HCT116 (cell line): Measurements from ENCODE around the gene GPC1. TPM values are rescaled to one million over a fixed set of nuclear protein-coding genes. Genes with fewer than 3 reads are reported as not detected.

Source experiments
- ATAC-seq: fragments of 200-7000 bp; cut with Tn5 transposase; 2 replicates; pipeline ENCODE4 v1.9.1; 2020; ENCODE audit warnings: mild to moderate bottlenecking, moderate library complexity
- BruUV-seq: library from RNA; stranded (reverse); fragments of 400-500 nt; replicated peaks from 2 replicates; lab custom pipeline; 2021; lab: Mats Ljungman, UMichigan
- CTCF ChIA-PET: fragments of 300-600 bp; sonication (Branson Sonifier 250); formaldehyde crosslinking; loops from one replicate; lab custom pipeline; 2021; ENCODE audit warnings: antibody characterized with exemption; lab: Charles Lee
- POLR2A ChIA-PET: fragments of 300-600, 350-600 bp; sonication (Branson Sonifier 250); formaldehyde crosslinking; loops from one replicate; lab custom pipeline; 2021; ENCODE audit warnings: antibody characterized with exemption; lab: Charles Lee
- RAD21 ChIA-PET, 2 experiments: fragments of 300-600 bp; sonication (Branson Sonifier 250); formaldehyde crosslinking; loops; one replicate each; lab custom pipeline; 2023; ENCODE audit warnings: low total read pairs in 2 of 2; ENCODE audit not compliant: uncharacterized antibody in 2 of 2, unreplicated experiment in 2 of 2, low non-redundant PET in 1 of 2; lab: Charles Lee
- DNase-seq: peaks from one replicate; pipeline ENCODE4 v3.0.0-alpha.2; 2010; ENCODE audit warnings: low read depth, low spot score
- H2AFZ ChIP-seq: fragments of 200-600 bp; shearing (Covaris generic), sonication (generic); 2 replicates; pipeline ENCODE4 v1.6.1; 2017; ENCODE audit warnings: low read depth, mixed run types, mixed read lengths, antibody characterized with exemption, low read length; ENCODE audit not compliant: poor library complexity, severe bottlenecking
- H3K27ac ChIP-seq: 2 replicates; pipeline ENCODE4 v1.5.1; 2012; ENCODE audit warnings: low read depth, low read length
- H3K27me3 ChIP-seq: fragments of 200-600 bp; sonication (generic); 2 replicates; pipeline ENCODE4 v1.6.1; 2016; ENCODE audit warnings: mixed run types, low read length, mixed read lengths; ENCODE audit not compliant: insufficient read depth
- H3K36me3 ChIP-seq, 2 experiments: fragments of 200-500 bp in 1 of 2; fragments of 200-600 bp in 1 of 2; sonication (Bioruptor generic) in 1 of 2; sonication (generic) in 1 of 2; 2 replicates each; pipeline versions ENCODE4 v1.5.1 to v1.6.1; 2014 to 2016; ENCODE audit warnings: low read length in 2 of 2, inconsistent platforms in 1 of 2, mixed read lengths in 1 of 2, mixed run types in 1 of 2; ENCODE audit not compliant: insufficient read depth in 2 of 2, control insufficient read depth in 1 of 2
- H3K4me1 ChIP-seq, 2 experiments: fragments of 200-600 bp in 1 of 2; sonication (generic) in 1 of 2; 2 replicates each; pipeline versions ENCODE4 v1.5.1 to v1.6.1; 2012 to 2017; ENCODE audit warnings: low read length in 2 of 2, inconsistent platforms in 1 of 2, mild to moderate bottlenecking in 1 of 2, mixed read lengths in 1 of 2, mixed run types in 1 of 2, moderate library complexity in 1 of 2; ENCODE audit not compliant: insufficient read depth in 2 of 2, control insufficient read depth in 1 of 2
- H3K4me2 ChIP-seq: fragments of 200-600 bp; sonication (generic); 2 replicates; pipeline ENCODE4 v1.6.1; 2017; ENCODE audit warnings: mixed run types, low read length, mixed read lengths
- H3K4me3 ChIP-seq, 2 experiments: fragments of 200-600 bp in 1 of 2; sonication (generic) in 1 of 2; replicated peaks in 1 of 2; 2 replicates each; pipeline ENCODE4 v1.5.1; 2011 to 2016; ENCODE audit warnings: low read length in 2 of 2, control low read depth in 1 of 2, low read depth in 1 of 2, mild to moderate bottlenecking in 1 of 2, mixed read lengths in 1 of 2, mixed run types in 1 of 2
- H3K79me2 ChIP-seq: fragments of 200-600 bp; sonication (generic); 2 replicates; pipeline ENCODE4 v1.6.1; 2017; ENCODE audit warnings: mild to moderate bottlenecking, mixed run types, low read length, moderate library complexity, mixed read lengths; ENCODE audit not compliant: insufficient read depth
- H3K9ac ChIP-seq: fragments of 200-600 bp; sonication (generic); 2 replicates; pipeline ENCODE4 v1.6.1; 2016; ENCODE audit warnings: low read length, mixed read lengths
- H3K9me2 ChIP-seq: fragments of 200-600 bp; sonication (generic), shearing (Covaris generic); 2 replicates; pipeline ENCODE4 v1.6.1; 2017; ENCODE audit warnings: mixed run types, mild to moderate bottlenecking, moderate library complexity; ENCODE audit not compliant: insufficient read depth
- H3K9me3 ChIP-seq, 2 experiments: fragments of 200-500 bp in 1 of 2; fragments of 200-600 bp in 1 of 2; sonication (Bioruptor generic) in 1 of 2; sonication (generic) in 1 of 2; 2 replicates each; pipeline ENCODE4 v1.6.1; 2014 to 2017; ENCODE audit warnings: low read length in 2 of 2, mixed read lengths in 2 of 2, inconsistent platforms in 1 of 2, low read depth in 1 of 2, mild to moderate bottlenecking in 1 of 2, mixed run types in 1 of 2, moderate library complexity in 1 of 2; ENCODE audit not compliant: control insufficient read depth in 1 of 2, insufficient read depth in 1 of 2
- H4K20me1 ChIP-seq: fragments of 200-600 bp; sonication (generic), shearing (Covaris generic); 2 replicates; pipeline ENCODE4 v1.6.1; 2017; ENCODE audit warnings: mixed run types, mild to moderate bottlenecking, moderate library complexity; ENCODE audit not compliant: insufficient read depth
- EGR1 ChIP-seq: IDR thresholded peaks from 2 replicates; pipeline ENCODE4 v1.6.1; 2012; ENCODE audit warnings: low read depth
- ELF1 ChIP-seq: IDR thresholded peaks from 2 replicates; pipeline ENCODE4 v1.6.1; 2012; ENCODE audit warnings: low read depth, borderline replicate concordance
- EZH2phosphoT487 ChIP-seq: fragments of 200-600 bp; IDR thresholded peaks from 2 replicates; pipeline ENCODE4 v1.6.1; 2018; ENCODE audit warnings: antibody characterized with exemption, borderline replicate concordance
- FOSL1 ChIP-seq: IDR thresholded peaks from 2 replicates; pipeline ENCODE4 v1.6.1; 2012; ENCODE audit warnings: low read depth
- JUND ChIP-seq: IDR thresholded peaks from 2 replicates; pipeline ENCODE4 v1.6.1; 2012
- RAD21 ChIP-seq: IDR thresholded peaks from 2 replicates; pipeline ENCODE4 v1.6.1; 2012; ENCODE audit warnings: low read depth, mild to moderate bottlenecking
- SP1 ChIP-seq: IDR thresholded peaks from 2 replicates; pipeline ENCODE4 v1.6.1; 2012; ENCODE audit warnings: low read depth
- TCF7L2 ChIP-seq: IDR thresholded peaks from 2 replicates; pipeline ENCODE4 v1.7.0; 2011; ENCODE audit warnings: borderline replicate concordance, inconsistent platforms; ENCODE audit not compliant: insufficient read depth, insufficient read length; ENCODE audit errors: extremely low read depth
- YY1 ChIP-seq: IDR thresholded peaks from 2 replicates; pipeline ENCODE4 v1.6.1; 2011; ENCODE audit warnings: low read length, low read depth, moderate library complexity, mild to moderate bottlenecking; ENCODE audit not compliant: insufficient replicate concordance; ENCODE audit errors: extremely low read depth
- ZFX ChIP-seq: fragments of 450-650 bp; IDR thresholded peaks from 2 replicates; pipeline ENCODE4 v1.6.1; 2017
- intact Hi-C: fragments of 100-400 bp; cut with micrococcal nuclease; formaldehyde crosslinking; loops from 2 replicates; pipeline ENCODE4 v1.10.0; 2022
- total RNA-seq: library from RNA; stranded (reverse); gene quantifications from one replicate; pipeline ENCODE4 v1.2.1, GENCODE V29; 2021; ENCODE audit not compliant: unreplicated experiment
- TF ChIP-seq, protein P1 (sequence below): IDR thresholded peaks from 2 replicates; pipeline ENCODE4 v1.6.1; 2012
- TF ChIP-seq, protein P2 (sequence below): IDR thresholded peaks from 2 replicates; pipeline ENCODE4 v1.6.1; 2012; ENCODE audit warnings: low read depth

Gene GPC1
- total RNA-seq, 1 experiment from 2014 or later: 79.1 TPM

DNA sequence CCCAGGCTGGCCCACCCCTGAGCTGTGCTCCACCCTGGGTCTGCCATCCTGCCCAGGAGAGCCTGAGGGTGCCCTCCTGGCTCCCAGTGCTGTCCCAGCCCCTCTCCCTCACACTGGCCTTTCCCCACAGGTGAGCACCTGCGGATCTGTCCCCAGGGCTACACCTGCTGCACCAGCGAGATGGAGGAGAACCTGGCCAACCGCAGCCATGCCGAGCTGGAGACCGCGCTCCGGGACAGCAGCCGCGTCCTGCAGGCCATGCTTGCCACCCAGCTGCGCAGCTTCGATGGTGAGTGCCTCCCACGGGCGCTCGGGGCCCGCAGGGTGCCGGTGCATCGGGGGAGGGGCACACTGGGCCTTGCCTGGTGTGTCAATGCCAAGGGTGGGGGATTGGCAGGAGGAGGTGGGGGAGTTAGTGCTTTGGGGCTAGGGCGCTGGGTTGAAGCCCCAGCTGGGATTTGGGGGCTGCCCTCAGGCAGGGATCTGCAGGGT is 23.5 kb downstream of the GPC1 start:
- Histone ChIP-seq H3K27me3 (no peaks in the 10 kb centered on the region), H3K4me1 (peaks cover 0 to 11% of the 10 kb centered on the region in 2 experiments; a peak in 1 of 4 replicates), H3K27ac (no peak overlapping the region), H3K9me3 (no peaks in the 10 kb centered on the region), H3K79me2 (peaks cover 28% of the 10 kb centered on the region; the same call in 1 of the 2 replicates), H3K9ac (no peak overlapping the region), H4K20me1 (no peaks in the 10 kb centered on the region), H3K4me3 (no peak overlapping the region), H3K36me3 (peaks cover 0 to 7% of the 10 kb centered on the region in 2 experiments; a peak in 2 of 4 replicates), H2AFZ (no peak overlapping the region), H3K4me2 (no peak overlapping the region), H3K9me2 (no peaks in the 10 kb centered on the region)
- intact Hi-C loops: no loop called here
- ChIA-PET CTCF (no interaction called here), RAD21 (no interaction called here), POLR2A (no interaction called here)
- TF ChIP-seq ZFX (no peak), TCF7L2 (no peak), RAD21 (no peak), SP1 (no peak), EZH2phosphoT487 (no peak), FOSL1 (no peak), ELF1 (no peak), JUND (no peak), YY1 (no peak), EGR1 (no peak)
- TF ChIP-seq, protein P1, sequence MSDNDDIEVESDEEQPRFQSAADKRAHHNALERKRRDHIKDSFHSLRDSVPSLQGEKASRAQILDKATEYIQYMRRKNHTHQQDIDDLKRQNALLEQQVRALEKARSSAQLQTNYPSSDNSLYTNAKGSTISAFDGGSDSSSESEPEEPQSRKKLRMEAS: no peak
- TF ChIP-seq, protein P2, sequence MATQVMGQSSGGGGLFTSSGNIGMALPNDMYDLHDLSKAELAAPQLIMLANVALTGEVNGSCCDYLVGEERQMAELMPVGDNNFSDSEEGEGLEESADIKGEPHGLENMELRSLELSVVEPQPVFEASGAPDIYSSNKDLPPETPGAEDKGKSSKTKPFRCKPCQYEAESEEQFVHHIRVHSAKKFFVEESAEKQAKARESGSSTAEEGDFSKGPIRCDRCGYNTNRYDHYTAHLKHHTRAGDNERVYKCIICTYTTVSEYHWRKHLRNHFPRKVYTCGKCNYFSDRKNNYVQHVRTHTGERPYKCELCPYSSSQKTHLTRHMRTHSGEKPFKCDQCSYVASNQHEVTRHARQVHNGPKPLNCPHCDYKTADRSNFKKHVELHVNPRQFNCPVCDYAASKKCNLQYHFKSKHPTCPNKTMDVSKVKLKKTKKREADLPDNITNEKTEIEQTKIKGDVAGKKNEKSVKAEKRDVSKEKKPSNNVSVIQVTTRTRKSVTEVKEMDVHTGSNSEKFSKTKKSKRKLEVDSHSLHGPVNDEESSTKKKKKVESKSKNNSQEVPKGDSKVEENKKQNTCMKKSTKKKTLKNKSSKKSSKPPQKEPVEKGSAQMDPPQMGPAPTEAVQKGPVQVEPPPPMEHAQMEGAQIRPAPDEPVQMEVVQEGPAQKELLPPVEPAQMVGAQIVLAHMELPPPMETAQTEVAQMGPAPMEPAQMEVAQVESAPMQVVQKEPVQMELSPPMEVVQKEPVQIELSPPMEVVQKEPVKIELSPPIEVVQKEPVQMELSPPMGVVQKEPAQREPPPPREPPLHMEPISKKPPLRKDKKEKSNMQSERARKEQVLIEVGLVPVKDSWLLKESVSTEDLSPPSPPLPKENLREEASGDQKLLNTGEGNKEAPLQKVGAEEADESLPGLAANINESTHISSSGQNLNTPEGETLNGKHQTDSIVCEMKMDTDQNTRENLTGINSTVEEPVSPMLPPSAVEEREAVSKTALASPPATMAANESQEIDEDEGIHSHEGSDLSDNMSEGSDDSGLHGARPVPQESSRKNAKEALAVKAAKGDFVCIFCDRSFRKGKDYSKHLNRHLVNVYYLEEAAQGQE: no peak
- no TSS peak for BruUV-seq
- ATAC-seq (no peak), DNase-seq (no peak)
